ENCODE data around the gene IGBP1.
A peak's percentile ranks its signal among the peaks of the same experiment; 100 is the strongest.
"Not testable (repeated sequence)": the region's sequence is repeated elsewhere in the genome, so short reads cannot be mapped to it uniquely, and the experiment has no call there.

IGBP1 gene

DNA sequence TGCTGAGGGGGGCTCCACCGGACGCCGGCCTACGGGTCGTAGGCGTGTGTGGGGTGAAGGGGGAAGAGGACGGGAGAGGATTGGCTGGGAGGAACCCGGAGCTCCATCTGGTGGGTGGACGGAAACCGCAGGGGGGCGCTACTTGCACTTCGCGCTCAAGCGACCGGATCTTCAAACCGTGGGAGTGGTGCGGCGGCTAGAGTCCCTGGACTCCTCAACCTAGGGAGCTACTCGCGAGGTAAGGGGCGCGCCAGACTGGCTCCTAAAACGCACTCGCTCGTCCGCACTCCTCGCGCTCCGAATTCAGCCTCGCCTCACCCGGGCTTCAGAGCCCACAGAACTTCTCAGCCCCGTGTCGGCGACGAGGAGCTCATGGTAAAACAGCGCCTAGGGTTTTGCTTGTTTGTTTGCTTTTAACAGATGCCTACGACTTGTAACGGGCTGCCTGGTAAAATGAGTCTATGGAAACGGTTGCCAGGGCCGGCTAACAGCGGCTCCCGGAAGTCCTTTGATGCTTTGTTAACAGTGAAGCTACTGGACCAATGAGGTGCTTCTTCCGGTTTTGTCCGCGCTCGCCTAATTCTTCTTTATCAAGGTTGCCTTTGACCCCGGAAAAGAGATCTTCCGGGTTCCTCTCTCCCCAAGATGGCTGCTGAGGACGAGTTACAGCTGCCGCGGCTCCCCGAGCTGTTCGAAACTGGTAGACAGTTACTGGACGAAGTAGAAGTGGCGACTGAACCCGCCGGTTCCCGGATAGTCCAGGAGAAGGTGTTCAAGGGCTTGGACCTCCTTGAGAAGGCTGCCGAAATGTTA, at the start of gene IGBP1:
IGBP1 (plus strand) TSS at position 145 of the 813 bp plus-strand sequence; CDS start at position 646, 501 bp downstream.
- Mint-ChIP-seq H3K27ac (peak within 1 kb of the TSS; percentile 99), H3K4me1 (ENCODE audit: low read depth) (peaks cover 19% of the 10 kb centered on the region), H3K9me3 (no peaks in the 10 kb centered on the region), H3K4me3 (peak within 1 kb of the TSS; percentile 99), H3K36me3 (ENCODE audit: low read depth) (peaks cover 12% of the 10 kb centered on the region), H3K27me3 (ENCODE audit: low read depth) (no peaks in the 10 kb centered on the region)

DNA sequence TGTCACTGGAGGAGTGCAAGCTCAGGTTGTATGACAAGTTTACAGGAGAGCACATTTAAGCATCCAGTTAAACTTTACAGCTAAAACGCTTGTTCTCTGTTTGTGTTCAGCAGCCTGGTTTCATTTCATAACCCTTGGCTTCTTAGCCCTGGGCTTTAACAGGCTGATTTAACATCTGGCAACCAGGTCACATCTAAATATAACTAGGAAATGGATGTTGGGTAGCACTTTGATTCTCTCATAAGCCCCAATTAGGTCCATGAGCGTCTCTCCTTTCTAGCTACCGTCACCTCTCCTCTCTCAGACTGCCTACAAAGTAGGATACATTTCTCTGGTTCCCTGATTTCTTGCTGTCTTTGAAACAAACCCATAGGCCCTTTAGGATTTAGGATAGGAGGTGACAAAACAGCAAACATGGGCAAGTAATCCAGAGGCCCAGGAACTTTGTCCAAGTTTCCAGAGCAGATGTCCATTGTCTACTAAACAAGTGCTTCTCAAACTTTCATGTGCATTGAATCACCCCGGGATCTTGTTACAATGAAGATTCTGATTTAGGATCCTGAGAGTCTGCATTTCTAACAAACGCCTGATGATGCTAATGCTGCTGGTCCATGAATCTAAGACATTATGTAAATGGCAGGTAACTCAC, 48.5 kb upstream of the IGBP1 start:
- no peak overlapping the region for H3K4me3 Mint-ChIP-seq
- H3K4me1 Mint-ChIP-seq (ENCODE audit: low read depth): no peaks in the 10 kb centered on the region
- no peak overlapping the region for H3K27ac Mint-ChIP-seq
- peaks cover 3% of the 10 kb centered on the region for H3K27me3 Mint-ChIP-seq (ENCODE audit: low read depth)
- no peaks in the 10 kb centered on the region for H3K36me3 Mint-ChIP-seq (ENCODE audit: low read depth)
- H3K9me3 Mint-ChIP-seq: no peaks in the 10 kb centered on the region

DNA sequence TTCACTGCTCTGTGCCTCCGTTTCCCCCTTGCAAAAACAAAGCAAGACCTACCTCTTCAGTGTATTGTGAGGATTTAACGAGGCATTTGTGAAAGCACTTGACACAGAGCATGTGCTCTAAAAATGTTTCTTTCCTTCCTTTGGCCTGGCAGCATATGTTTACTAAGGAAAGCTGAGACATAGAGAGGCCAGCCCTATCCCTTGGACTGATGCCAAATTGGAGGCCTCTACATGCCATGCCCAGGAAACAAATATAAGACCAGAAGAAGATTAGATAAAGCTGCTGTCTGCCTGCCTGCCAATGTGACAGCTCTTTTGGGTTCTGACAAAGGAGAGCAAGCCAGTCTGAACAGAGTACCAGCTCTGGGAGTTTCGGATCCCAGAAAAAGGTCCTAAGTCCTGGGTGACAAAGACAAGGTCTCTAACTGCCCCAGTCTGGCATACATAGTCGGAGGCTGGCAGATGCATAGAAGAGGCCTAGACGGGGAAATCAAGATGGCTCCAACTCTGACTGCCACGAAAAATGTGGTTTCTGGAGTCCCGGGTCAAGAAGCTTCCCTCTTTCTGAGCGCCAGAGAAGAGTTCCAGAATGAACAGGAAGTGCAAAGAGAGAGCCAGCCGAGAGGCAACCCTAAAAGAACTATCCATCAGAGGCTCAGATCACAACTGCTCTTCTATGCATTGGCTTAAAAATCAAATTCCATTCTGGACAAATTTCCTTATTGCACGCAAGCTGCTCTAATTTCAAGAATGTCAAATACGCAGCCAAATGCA, 45.2 kb upstream of the IGBP1 start:
- peaks cover 4% of the 10 kb centered on the region for H3K27me3 Mint-ChIP-seq (ENCODE audit: low read depth)
- H3K4me1 Mint-ChIP-seq (ENCODE audit: low read depth): no peaks in the 10 kb centered on the region
- no peak overlapping the region for H3K4me3 Mint-ChIP-seq
- no peaks in the 10 kb centered on the region for H3K9me3 Mint-ChIP-seq
- H3K36me3 Mint-ChIP-seq (ENCODE audit: low read depth): no peaks in the 10 kb centered on the region
- no peak overlapping the region for H3K27ac Mint-ChIP-seq

DNA sequence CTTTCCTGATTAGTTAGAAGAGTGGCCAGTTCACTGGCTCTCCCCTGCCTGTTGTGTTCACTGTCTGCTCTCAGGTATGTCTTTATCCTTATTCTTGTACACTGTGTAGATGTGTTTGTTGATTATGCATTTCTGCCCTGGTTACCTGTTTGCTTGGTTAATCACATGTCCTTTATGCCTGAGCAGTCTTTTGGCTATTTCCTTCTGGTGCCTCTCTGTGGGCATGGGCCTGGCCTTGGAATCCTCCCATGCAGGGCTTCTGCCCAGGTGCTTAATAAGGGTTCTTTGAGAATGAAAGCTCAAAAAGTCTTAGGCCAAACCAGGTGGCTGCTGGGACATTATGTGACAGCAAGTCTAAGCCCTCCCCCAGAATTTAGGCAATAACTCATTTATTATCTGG, 44.5 kb upstream of the IGBP1 start:
- no peak overlapping the region for H3K4me3 Mint-ChIP-seq
- H3K36me3 Mint-ChIP-seq (ENCODE audit: low read depth): no peaks in the 10 kb centered on the region
- H3K9me3 Mint-ChIP-seq: no peaks in the 10 kb centered on the region
- peaks cover 4% of the 10 kb centered on the region for H3K27me3 Mint-ChIP-seq (ENCODE audit: low read depth)
- H3K27ac Mint-ChIP-seq: no peak overlapping the region
- H3K4me1 Mint-ChIP-seq (ENCODE audit: low read depth): no peaks in the 10 kb centered on the region

DNA sequence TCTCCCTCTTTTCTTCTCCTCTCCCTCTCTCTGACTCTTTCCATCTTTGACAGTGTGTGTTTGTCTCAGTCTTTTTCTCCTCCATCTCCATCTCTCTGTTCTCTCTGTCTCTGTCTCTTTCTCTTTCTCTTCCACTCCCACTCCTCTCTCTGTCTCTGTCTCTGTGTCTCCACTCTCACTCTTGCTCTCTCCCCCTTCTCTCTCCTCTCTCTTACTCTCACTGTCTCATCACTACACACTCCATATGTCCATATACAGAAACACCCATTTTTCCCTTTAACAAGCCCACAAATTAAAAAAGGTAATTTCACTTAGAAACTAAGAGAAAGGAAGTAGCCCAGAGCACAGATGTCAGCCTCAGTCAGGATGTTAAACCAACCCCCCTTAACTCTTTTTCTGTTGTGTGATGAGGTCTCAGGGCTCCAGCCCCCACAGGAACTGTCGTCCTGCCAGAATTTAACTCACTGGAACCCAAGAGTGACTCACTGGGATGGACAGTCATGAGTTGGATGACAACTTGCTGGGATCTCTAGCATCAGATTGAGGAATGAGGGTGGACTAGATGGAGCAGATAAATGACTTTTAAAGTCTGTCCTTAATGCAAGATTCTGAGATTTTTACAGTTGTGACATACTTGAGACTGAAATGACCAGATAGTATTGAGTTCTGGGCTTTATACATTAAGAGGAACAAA, 43.5 kb upstream of the IGBP1 start:
- Mint-ChIP-seq H3K27ac (no peak overlapping the region), H3K4me1 (ENCODE audit: low read depth) (no peaks in the 10 kb centered on the region), H3K4me3 (no peak overlapping the region), H3K9me3 (no peaks in the 10 kb centered on the region), H3K36me3 (ENCODE audit: low read depth) (no peaks in the 10 kb centered on the region), H3K27me3 (ENCODE audit: low read depth) (peaks cover 4% of the 10 kb centered on the region)

DNA sequence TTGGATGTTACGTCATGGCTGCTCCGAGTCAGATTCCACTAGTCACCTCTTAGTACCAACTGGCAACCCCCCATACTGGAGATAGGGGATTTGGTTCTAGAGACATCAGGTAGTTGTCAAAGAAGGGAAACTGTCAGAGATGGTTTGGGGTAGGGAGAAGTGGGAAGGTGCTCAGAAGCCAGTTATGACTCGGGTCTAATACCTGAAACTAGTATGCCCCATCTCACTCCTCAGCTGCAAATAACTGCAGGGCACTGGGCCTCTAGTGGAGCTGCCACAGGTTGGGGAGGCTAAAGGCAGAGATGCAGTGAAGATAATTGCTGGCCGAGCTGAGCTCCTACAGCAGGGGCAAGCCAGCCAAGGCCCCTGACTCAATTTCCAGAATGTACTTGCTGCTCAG, 41.0 kb upstream of the IGBP1 start:
- peaks cover 7% of the 10 kb centered on the region for H3K27me3 Mint-ChIP-seq (ENCODE audit: low read depth)
- H3K27ac Mint-ChIP-seq: no peak overlapping the region
- no peaks in the 10 kb centered on the region for H3K9me3 Mint-ChIP-seq
- H3K4me1 Mint-ChIP-seq (ENCODE audit: low read depth): no peaks in the 10 kb centered on the region
- no peak overlapping the region for H3K4me3 Mint-ChIP-seq
- peaks cover 2% of the 10 kb centered on the region for H3K36me3 Mint-ChIP-seq (ENCODE audit: low read depth)

DNA sequence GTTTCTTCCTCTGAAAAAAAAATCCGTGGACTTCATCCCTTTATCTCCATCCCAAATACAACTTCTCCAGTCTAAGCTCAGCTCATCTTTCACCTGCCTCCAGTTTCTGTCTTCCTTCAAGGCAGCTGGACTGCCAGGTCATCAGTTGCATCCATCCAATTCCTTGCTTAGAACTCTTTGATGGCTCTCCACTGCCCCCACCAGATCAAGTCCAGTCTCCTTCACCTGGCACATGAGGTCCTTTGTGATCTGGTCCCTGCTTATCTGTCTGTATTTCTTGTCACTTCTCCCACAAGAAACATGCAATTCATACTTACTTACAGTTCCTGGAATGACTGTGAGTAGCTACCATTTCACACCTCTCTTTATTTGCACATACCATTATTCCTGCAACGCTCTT, 37.2 kb upstream of the IGBP1 start:
- H3K4me3 Mint-ChIP-seq: no peak overlapping the region
- no peaks in the 10 kb centered on the region for H3K4me1 Mint-ChIP-seq (ENCODE audit: low read depth)
- H3K27ac Mint-ChIP-seq: no peak overlapping the region
- H3K27me3 Mint-ChIP-seq (ENCODE audit: low read depth): peaks cover 14% of the 10 kb centered on the region
- no peaks in the 10 kb centered on the region for H3K9me3 Mint-ChIP-seq
- peaks cover 2% of the 10 kb centered on the region for H3K36me3 Mint-ChIP-seq (ENCODE audit: low read depth)

DNA sequence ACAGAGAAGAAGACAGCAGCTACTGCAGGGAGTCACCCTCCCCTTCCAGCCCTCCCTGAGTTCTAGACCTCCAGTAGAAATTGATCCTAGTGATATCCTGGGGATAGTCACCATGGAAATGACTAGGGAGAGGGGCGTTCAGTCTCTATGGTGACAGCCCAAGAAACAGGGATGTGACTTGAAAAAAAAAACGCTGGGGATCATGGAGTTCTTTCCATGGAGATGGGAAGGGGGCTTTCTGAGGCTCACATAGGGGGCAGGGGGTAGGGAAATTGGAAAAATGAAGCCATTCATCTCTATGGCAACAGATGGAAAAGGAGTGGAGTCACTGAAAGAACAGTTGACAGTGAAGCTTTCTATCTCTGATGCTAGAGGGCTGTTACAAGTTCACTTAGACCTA, 28.0 kb upstream of the IGBP1 start:
- no peaks in the 10 kb centered on the region for H3K27me3 Mint-ChIP-seq (ENCODE audit: low read depth)
- no peaks in the 10 kb centered on the region for H3K4me1 Mint-ChIP-seq (ENCODE audit: low read depth)
- H3K4me3 Mint-ChIP-seq: no peak overlapping the region
- H3K36me3 Mint-ChIP-seq (ENCODE audit: low read depth): no peaks in the 10 kb centered on the region
- no peak overlapping the region for H3K27ac Mint-ChIP-seq
- no peaks in the 10 kb centered on the region for H3K9me3 Mint-ChIP-seq

DNA sequence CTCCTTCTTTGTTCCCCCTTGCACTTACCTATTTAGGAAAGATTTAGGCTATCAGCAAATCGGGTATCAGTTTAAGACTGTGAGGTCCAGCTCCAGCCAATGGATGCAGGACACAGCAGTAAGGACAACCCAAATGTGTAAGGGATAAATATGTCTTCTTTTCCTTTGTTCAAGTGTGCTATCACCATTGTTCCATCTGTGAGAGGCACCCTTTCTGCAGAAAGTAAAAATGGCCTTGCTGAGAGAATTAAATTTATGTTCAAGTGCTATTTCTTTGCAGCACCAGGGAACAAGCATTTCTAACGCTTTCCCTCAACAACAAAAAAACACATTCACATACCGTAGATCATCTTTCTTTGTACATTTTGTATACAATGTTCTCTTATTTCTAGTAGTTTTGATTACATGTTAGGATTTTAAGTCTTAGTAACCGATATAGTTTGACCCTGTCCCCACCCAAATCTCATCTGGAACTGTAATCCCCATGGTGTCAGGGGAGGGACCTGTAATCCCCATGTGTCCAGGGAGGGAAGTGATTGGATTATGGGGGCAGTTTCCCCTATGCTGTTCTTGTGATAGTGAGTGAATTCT, 21.7 kb upstream of the IGBP1 start:
- H3K36me3 Mint-ChIP-seq (ENCODE audit: low read depth); H3K4me3 Mint-ChIP-seq; H3K27ac Mint-ChIP-seq; H3K4me1 Mint-ChIP-seq (ENCODE audit: low read depth); H3K9me3 Mint-ChIP-seq; H3K27me3 Mint-ChIP-seq (ENCODE audit: low read depth): not testable (repeated sequence)

DNA sequence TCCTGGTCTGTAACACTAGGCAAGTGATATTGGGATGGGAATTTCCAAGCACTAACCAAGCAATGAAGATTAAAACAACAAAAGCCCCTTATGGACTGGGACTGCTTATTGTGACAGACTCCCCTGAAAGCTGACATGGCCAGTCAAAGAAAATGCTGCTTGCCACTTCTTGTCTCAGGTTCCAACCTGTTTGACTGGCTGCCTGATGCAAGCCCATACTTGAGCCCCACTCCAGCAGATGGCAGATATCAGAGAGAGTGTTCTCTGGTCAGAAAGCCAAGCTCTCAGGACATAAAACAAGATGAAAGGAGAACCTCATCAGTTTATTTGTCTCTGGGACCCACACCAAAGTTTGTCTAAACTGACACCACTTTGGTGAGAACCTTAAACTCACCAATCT, 15.5 kb upstream of the IGBP1 start:
- Mint-ChIP-seq H3K27ac (no peak overlapping the region), H3K27me3 (ENCODE audit: low read depth) (no peaks in the 10 kb centered on the region), H3K4me3 (no peak overlapping the region), H3K4me1 (ENCODE audit: low read depth) (no peaks in the 10 kb centered on the region), H3K36me3 (ENCODE audit: low read depth) (no peaks in the 10 kb centered on the region), H3K9me3 (peaks cover 8% of the 10 kb centered on the region)

DNA sequence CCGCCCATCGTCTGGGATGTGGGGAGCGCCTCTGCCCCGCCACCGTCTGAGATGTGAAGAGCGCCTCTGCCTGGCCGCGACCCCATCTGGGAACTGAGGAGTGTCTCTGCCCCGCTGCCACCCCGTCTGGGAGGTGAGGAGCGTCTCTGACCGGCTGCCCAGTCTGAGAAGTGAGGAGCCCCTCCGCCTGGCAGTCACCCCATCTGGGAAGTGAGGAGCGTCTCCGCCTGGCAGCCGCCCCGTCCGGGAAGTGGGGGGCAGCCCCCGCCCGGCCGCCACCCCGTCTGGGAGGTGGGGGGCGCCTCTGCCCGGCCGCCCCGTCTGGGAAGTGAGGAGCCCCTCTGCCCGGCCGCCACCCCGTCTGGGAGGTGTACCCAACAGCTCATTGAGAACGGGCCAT, 10.2 kb upstream of the IGBP1 start:
- not testable (repeated sequence) for H3K4me1 Mint-ChIP-seq (ENCODE audit: low read depth); H3K9me3 Mint-ChIP-seq; H3K27ac Mint-ChIP-seq; H3K27me3 Mint-ChIP-seq (ENCODE audit: low read depth); H3K4me3 Mint-ChIP-seq; H3K36me3 Mint-ChIP-seq (ENCODE audit: low read depth)

DNA sequence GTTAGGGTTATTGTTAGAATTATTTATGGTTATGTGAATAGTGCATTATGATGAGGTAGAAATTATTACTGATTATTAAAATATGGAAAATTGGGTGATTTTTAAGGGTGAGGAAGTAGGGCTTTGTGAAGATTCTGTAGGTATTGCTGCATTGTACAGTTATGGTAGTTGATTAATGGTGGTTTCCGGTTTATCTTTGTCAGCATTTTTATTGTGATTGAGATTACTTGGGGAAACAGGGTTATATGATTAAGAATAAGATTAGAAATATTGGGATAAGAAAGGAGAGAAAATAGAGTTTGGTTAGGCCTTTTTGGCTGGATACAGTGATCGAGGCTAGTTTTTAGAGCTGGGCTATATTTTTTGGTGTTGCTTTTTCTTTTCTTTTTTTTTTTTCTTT, 8.6 kb upstream of the IGBP1 start:
- Mint-ChIP-seq H3K9me3 (no peaks in the 10 kb centered on the region), H3K27me3 (ENCODE audit: low read depth) (no peaks in the 10 kb centered on the region), H3K4me1 (ENCODE audit: low read depth) (no peaks in the 10 kb centered on the region), H3K4me3 (no peak overlapping the region), H3K36me3 (ENCODE audit: low read depth) (no peaks in the 10 kb centered on the region), H3K27ac (no peak overlapping the region)

DNA sequence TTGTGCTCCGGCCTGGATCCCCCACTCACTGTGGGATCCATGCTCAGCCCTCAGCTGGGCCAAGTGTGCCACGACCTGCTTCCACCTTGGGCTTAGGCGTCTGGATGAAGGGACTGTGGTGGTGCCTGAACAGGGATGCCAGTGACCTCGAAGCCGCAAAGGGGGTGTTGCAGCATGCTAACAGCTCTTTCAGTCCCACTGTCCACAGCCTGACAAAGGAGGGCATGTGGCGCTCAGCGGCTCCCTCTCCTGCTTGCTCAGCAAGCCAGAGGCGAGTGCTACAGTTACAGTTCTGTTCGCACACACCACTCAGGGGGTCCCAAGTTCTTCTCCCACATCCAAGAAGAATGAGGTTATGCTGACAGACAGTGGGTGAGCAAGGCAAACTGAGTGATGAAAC, 5.2 kb upstream of the IGBP1 start:
- Mint-ChIP-seq H3K9me3 (no peaks in the 10 kb centered on the region), H3K27ac (no peak overlapping the region), H3K36me3 (ENCODE audit: low read depth) (no peaks in the 10 kb centered on the region), H3K27me3 (ENCODE audit: low read depth) (no peaks in the 10 kb centered on the region), H3K4me3 (no peak overlapping the region), H3K4me1 (ENCODE audit: low read depth) (peaks cover 8% of the 10 kb centered on the region)

DNA sequence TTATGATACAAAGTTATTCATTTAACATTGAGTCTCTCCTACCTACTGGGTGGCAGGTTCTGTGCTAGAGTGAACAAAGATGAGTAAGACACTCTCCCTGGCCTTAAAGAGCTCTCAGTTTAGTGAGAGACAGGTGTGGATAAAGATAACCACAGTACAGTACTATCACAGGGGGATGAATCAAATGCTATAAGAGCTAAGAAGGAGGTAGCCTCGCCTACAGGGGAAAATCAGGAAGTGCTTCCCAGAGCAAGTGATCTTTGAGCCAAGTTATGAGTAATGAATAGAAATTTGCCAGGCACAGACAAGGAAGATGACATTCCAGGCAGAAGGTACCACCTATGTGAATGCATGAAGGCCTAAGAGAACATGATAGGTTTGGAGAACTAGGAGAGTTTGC, 3.4 kb upstream of the IGBP1 start:
- Mint-ChIP-seq H3K9me3 (no peaks in the 10 kb centered on the region), H3K27ac (no peak overlapping the region), H3K4me1 (ENCODE audit: low read depth) (peaks cover 9% of the 10 kb centered on the region), H3K27me3 (ENCODE audit: low read depth) (no peaks in the 10 kb centered on the region), H3K4me3 (no peak overlapping the region), H3K36me3 (ENCODE audit: low read depth) (no peaks in the 10 kb centered on the region)
